SU-DHL-6 (cell line): Measurements from ENCODE around the gene DSG4.

Experiments used
- H2AFZ ChIP-seq: fragments of 200-600 bp; sonication (generic); 2 replicates; pipeline ENCODE4 v1.6.1; 2014; ENCODE audit warnings: low read depth, mild to moderate bottlenecking, moderate library complexity, mixed read lengths, antibody characterized with exemption, low read length; ENCODE audit not compliant: severe bottlenecking
- H3F3A ChIP-seq: fragments of 200-600 bp; shearing (Covaris generic); 2 replicates; pipeline ENCODE4 v1.6.0; 2016; ENCODE audit warnings: antibody characterized with exemption, mild to moderate bottlenecking; ENCODE audit not compliant: insufficient read depth
- H3K27ac ChIP-seq: fragments of 200-600 bp; sonication (generic); 2 replicates; pipeline ENCODE4 v1.5.1; 2016; ENCODE audit warnings: low read depth, mild to moderate bottlenecking, low read length, moderate library complexity, mixed read lengths
- H3K27me3 ChIP-seq: fragments of 200-600 bp; sonication (generic), shearing (Covaris generic); 2 replicates; pipeline ENCODE4 v1.6.0; 2014; ENCODE audit warnings: mild to moderate bottlenecking, low read length
- H3K36me3 ChIP-seq: fragments of 200-600 bp; sonication (generic); 2 replicates; pipeline ENCODE4 v1.6.1; 2014; ENCODE audit warnings: mild to moderate bottlenecking, low read length, mixed read lengths
- H3K4me2 ChIP-seq: fragments of 300-600, 200-600 bp; shearing (Covaris generic), sonication (generic); 2 replicates; pipeline ENCODE4 v1.6.0; 2014; ENCODE audit warnings: low read length, low read depth, mild to moderate bottlenecking; ENCODE audit not compliant: poor library complexity, severe bottlenecking
- H3K4me3 ChIP-seq: fragments of 200-600 bp; sonication (generic); 2 replicates; pipeline ENCODE4 v1.5.1; 2014; ENCODE audit warnings: antibody characterized with exemption, low read length, mild to moderate bottlenecking, mixed read lengths; ENCODE audit not compliant: insufficient read depth, poor library complexity, severe bottlenecking
- H3K79me2 ChIP-seq: fragments of 200-600 bp; sonication (generic); 2 replicates; pipeline ENCODE4 v1.6.1; 2014; ENCODE audit warnings: mild to moderate bottlenecking, low read length, moderate library complexity; ENCODE audit not compliant: insufficient read depth
- H3K9ac ChIP-seq: fragments of 200-600 bp; sonication (generic); 2 replicates; pipeline ENCODE4 v1.7.0; 2014; ENCODE audit warnings: mild to moderate bottlenecking, low read length
- H3K9me2 ChIP-seq: fragments of 200-600 bp; sonication (generic); replicated peaks from 2 replicates; pipeline ENCODE4 v1.6.1; 2014; ENCODE audit warnings: low read length; ENCODE audit not compliant: insufficient read depth
- H3K9me3 ChIP-seq: fragments of 200-600 bp; sonication (generic); 2 replicates; pipeline ENCODE4 v1.6.1; 2014; ENCODE audit warnings: low read length, mixed read lengths; ENCODE audit not compliant: insufficient read depth
- H4K20me1 ChIP-seq: fragments of 200-600 bp; sonication (generic); 2 replicates; pipeline ENCODE4 v1.6.1; 2014; ENCODE audit warnings: low read depth, mild to moderate bottlenecking, antibody characterized with exemption, low read length, moderate library complexity, mixed read lengths
- EZH2phosphoT487 ChIP-seq: fragments of 200-600 bp; sonication (generic), shearing (Covaris generic); conservative IDR thresholded peaks from 2 replicates; pipeline ENCODE4 v1.6.1; 2018; ENCODE audit warnings: mild to moderate bottlenecking, antibody characterized with exemption, low read length, moderate library complexity, mixed read lengths
- TF ChIP-seq, protein P1 (sequence below): fragments of 200-600 bp; sonication (generic); IDR thresholded peaks from one replicate; pipeline ENCODE4 v1.5.1; 2017; ENCODE audit warnings: antibody characterized with exemption, mild to moderate bottlenecking, low read length, moderate library complexity; ENCODE audit not compliant: insufficient read depth, poor library complexity, severe bottlenecking

Gene DSG4

DNA sequence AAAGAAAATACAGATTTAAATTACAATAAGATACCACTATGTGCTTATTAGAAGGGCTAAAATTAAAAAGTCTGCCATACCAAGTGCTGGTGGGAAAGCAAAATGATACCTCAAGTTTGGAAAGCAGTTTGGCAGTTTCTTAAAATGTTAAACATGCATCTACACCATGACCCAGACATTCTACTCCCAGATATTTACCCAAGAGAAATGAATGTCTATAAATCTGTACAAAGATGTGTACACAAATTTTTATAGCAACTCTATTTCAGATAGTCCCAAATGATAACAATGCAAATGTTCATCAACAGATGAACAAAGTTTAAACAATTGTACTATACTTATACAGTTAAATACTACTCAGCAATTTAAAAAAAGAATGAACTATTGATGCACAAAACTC, 7.1 kb upstream of the DSG4 start:
- TF ChIP-seq, protein P1, sequence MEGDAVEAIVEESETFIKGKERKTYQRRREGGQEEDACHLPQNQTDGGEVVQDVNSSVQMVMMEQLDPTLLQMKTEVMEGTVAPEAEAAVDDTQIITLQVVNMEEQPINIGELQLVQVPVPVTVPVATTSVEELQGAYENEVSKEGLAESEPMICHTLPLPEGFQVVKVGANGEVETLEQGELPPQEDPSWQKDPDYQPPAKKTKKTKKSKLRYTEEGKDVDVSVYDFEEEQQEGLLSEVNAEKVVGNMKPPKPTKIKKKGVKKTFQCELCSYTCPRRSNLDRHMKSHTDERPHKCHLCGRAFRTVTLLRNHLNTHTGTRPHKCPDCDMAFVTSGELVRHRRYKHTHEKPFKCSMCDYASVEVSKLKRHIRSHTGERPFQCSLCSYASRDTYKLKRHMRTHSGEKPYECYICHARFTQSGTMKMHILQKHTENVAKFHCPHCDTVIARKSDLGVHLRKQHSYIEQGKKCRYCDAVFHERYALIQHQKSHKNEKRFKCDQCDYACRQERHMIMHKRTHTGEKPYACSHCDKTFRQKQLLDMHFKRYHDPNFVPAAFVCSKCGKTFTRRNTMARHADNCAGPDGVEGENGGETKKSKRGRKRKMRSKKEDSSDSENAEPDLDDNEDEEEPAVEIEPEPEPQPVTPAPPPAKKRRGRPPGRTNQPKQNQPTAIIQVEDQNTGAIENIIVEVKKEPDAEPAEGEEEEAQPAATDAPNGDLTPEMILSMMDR, result no peak
- no peak for TF ChIP-seq EZH2phosphoT487
- H3K4me3 ChIP-seq, result no peak overlapping the region
- H3F3A ChIP-seq, result no peaks in the 10 kb centered on the region
- H3K9me2 ChIP-seq, result no peaks in the 10 kb centered on the region
- no peaks in the 10 kb centered on the region for H3K36me3 ChIP-seq
- no peaks in the 10 kb centered on the region for H3K79me2 ChIP-seq
- no peak overlapping the region for H3K9ac ChIP-seq
- H2AFZ ChIP-seq, result no peak overlapping the region
- no peaks in the 10 kb centered on the region for H4K20me1 ChIP-seq
- no peak overlapping the region for H3K4me2 ChIP-seq
- H3K9me3 ChIP-seq, result no peaks in the 10 kb centered on the region
- H3K27me3 ChIP-seq, result no peaks in the 10 kb centered on the region
- H3K27ac ChIP-seq, result no peak overlapping the region

DNA sequence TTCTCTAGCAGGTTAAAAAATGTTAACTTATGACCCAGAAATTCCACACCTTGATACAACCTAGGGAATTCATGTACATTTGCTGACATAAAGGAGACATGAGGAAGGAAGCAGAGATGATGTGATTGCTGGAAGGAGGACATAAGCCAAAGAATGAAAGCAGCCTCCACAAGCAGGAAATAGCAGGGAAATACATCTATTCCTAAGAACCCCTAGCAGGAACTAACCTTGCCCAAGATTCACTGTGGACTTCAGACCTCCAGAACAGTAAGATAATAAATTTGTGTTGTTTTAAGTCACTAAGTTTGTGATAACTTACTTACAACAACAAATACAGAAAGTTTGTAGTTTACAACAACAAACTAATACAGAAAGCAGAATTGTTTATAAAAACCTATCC, 4.6 kb upstream of the DSG4 start:
- no peak overlapping the region for H3K4me3 ChIP-seq
- no peaks in the 10 kb centered on the region for H3K36me3 ChIP-seq
- no peaks in the 10 kb centered on the region for H3K9me2 ChIP-seq
- H4K20me1 ChIP-seq, result no peaks in the 10 kb centered on the region
- TF ChIP-seq, protein P1, result no peak
- no peak for TF ChIP-seq EZH2phosphoT487
- H3K79me2 ChIP-seq, result no peaks in the 10 kb centered on the region
- no peaks in the 10 kb centered on the region for H3F3A ChIP-seq
- H3K27me3 ChIP-seq, result no peaks in the 10 kb centered on the region
- H2AFZ ChIP-seq, result no peak overlapping the region
- no peak overlapping the region for H3K9ac ChIP-seq
- H3K9me3 ChIP-seq, result no peaks in the 10 kb centered on the region
- H3K4me2 ChIP-seq, result no peak overlapping the region
- H3K27ac ChIP-seq, result no peak overlapping the region

DNA sequence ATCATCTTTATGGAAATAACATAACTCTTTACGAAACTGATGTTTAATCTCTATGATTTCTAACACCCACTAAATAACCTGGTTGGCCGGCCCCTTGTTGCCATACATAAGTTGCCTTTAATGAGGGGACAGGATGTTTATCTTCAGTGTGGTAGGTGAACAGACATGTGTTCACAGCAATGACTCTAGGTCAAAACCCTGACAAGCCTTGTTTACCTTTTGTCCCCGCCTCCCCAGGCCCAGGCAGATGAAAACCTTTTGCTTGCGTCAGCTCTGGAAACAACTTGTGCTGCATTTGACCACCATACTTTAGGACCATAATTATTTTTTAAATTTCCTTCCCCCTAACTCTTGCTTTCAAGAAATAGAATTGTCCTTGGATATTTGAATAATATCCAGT, 2.9 kb upstream of the DSG4 start:
- Histone ChIP-seq H3K9ac (no peak overlapping the region), H3K27ac (no peak overlapping the region), H3K4me3 (no peak overlapping the region), H2AFZ (no peak overlapping the region), H4K20me1 (no peaks in the 10 kb centered on the region), H3K27me3 (no peaks in the 10 kb centered on the region), H3K79me2 (no peaks in the 10 kb centered on the region), H3K9me2 (no peaks in the 10 kb centered on the region), H3K4me2 (no peak overlapping the region), H3F3A (no peaks in the 10 kb centered on the region), H3K9me3 (no peaks in the 10 kb centered on the region), H3K36me3 (no peaks in the 10 kb centered on the region)
- TF ChIP-seq, protein P1, result no peak
- TF ChIP-seq EZH2phosphoT487, result no peak
